Naive thymus-derived CD8-positive, alpha-beta T cell (primary cell): ENCODE data around the gene DDX4. TPM values are rescaled to one million over a fixed set of nuclear protein-coding genes. Genes with fewer than 3 reads are reported as not detected.

Experiments used
- ATAC-seq, 2 donors: fragments of 150-1000 bp; cut with Tn5 transposase in 1 of 2; sonication (Bioruptor Pico), chemical (Tn5 transposase) in 1 of 2; 1 replicate in 1 of 2; 2 replicates in 1 of 2; pipeline ENCODE4 v1.10.0; 2021; ENCODE audit warnings: mild to moderate bottlenecking in 2 of 2, moderate library complexity in 2 of 2
- POLR2A ChIA-PET: fragments of 350-600 bp; sonication (Branson Sonifier 250); formaldehyde crosslinking; loops from one replicate; lab custom pipeline; 2021; ENCODE audit warnings: antibody characterized with exemption; lab: Charles Lee
- DNase-seq, 10 donors: peaks; one replicate each; pipeline versions ENCODE4 v3.0.0 to v3.0.0-alpha.2; 2020 to 2022
- H3K27ac Mint-ChIP-seq, 10 donors: one replicate each; pipeline ENCODE4 v1.8.0; 2020 to 2022; ENCODE audit warnings: mild to moderate bottlenecking in 10 of 10, mixed read lengths in 10 of 10, moderate library complexity in 4 of 10, inconsistent platforms in 1 of 10
- H3K27me3 Mint-ChIP-seq, 5 donors: one replicate each; pipeline ENCODE4 v1.8.0; 2021 to 2022; ENCODE audit warnings: mixed read lengths in 5 of 5
- H3K36me3 Mint-ChIP-seq, 3 donors: one replicate each; pipeline ENCODE4 v1.8.0; 2020 to 2022; ENCODE audit warnings: mixed read lengths in 3 of 3, mild to moderate bottlenecking in 2 of 3, inconsistent platforms in 1 of 3
- H3K4me1 Mint-ChIP-seq, 4 donors: one replicate each; pipeline ENCODE4 v1.8.0; 2021 to 2022; ENCODE audit warnings: mixed read lengths in 4 of 4
- H3K4me3 Mint-ChIP-seq, 10 donors: one replicate each; pipeline ENCODE4 v1.8.0; 2020 to 2022; ENCODE audit warnings: mild to moderate bottlenecking in 10 of 10, mixed read lengths in 10 of 10, moderate library complexity in 6 of 10, inconsistent platforms in 1 of 10
- H3K9me3 Mint-ChIP-seq, 9 donors: one replicate each; pipeline ENCODE4 v1.8.0; 2020 to 2022; ENCODE audit warnings: mixed read lengths in 9 of 9, mild to moderate bottlenecking in 3 of 9, inconsistent platforms in 1 of 9, moderate library complexity in 1 of 9
- polyA plus RNA-seq, 3 donors: library from polyadenylated mRNA; unstranded; fragments of 300-500 nt; fragmentation: Illumina TruSeq; gene quantifications; one replicate each; pipeline ENCODE4 v1.2.3, GENCODE V29; 2021
- total RNA-seq, 8 experiments: library from RNA in 2 of 8; stranded (reverse) in 2 of 8; gene quantifications; one replicate each; pipeline ENCODE4 v1.2.3 and lab custom pipeline; 2021 to 2026

The DDX4 gene
- total and polyA plus RNA-seq, 5 experiments from 2014 or later: not detected

DNA sequence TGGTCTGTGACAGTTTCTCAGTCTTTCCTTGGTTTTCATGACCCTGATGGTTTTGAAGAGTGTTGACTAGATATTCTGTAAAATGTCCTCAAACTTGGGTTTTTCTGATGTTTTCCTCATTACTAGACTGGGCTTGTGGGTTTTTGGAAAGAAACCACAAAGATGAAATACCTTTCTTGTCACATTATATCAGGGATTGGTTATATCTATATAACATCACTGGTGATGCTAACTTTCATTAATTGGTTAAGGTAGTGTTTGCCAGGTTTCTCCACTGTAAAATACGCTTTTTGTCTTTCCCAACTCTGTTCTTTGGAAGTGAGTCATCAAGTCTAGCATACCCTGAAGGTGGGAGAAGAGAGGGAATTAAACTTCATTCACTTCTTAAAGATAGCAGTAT is 110.0 kb downstream of the DDX4 start:
- Mint-ChIP-seq H3K27me3 (peaks cover 0 to 19% (median 8%) of the 10 kb centered on the region in 5 donors), H3K4me3 (no peak overlapping the region), H3K9me3 (peaks cover 0 to 15% (median 5%) of the 10 kb centered on the region in 9 donors), H3K4me1 (no peaks in the 10 kb centered on the region), H3K36me3 (peaks cover 0 to 30% (median 0%) of the 10 kb centered on the region in 3 donors), H3K27ac (no peak overlapping the region)
- ATAC-seq: no peak
- POLR2A ChIA-PET: no interaction called here
- no peak for DNase-seq

GRCh38 chr5:55848783-55849182 is 110.9 kb downstream of the DDX4 start:
- H3K4me3 Mint-ChIP-seq: no peak overlapping the region
- peaks cover 0 to 13% (median 4%) of the 10 kb centered on the region in 9 donors for H3K9me3 Mint-ChIP-seq
- DNase-seq (no peak), ATAC-seq (no peak)
- H3K4me1 Mint-ChIP-seq: no peaks in the 10 kb centered on the region
- no peak overlapping the region for H3K27ac Mint-ChIP-seq
- H3K27me3 Mint-ChIP-seq: peaks cover 0 to 20% (median 8%) of the 10 kb centered on the region in 5 donors
- POLR2A ChIA-PET: no interaction called here
- H3K36me3 Mint-ChIP-seq: peaks cover 0 to 26% (median 0%) of the 10 kb centered on the region in 3 donors

GRCh38 chr5:55850839-55851674 is 113.2 kb downstream of the DDX4 start, which contains the start of gene IL31RA:
IL31RA (plus strand) TSS chr5:55851357; CDS start chr5:55851571, 214 bp downstream.
- Mint-ChIP-seq H3K27ac (no peak within 1 kb of the TSS), H3K4me3 (no peak within 1 kb of the TSS), H3K9me3 (peaks cover 0 to under 1% (median 0%) of the 10 kb centered on the region in 9 donors), H3K4me1 (peaks cover 9 to 12% (median 11%) of the 10 kb centered on the region in 4 donors), H3K36me3 (peaks cover 0 to 6% (median 0%) of the 10 kb centered on the region in 3 donors), H3K27me3 (peaks cover 0 to 20% (median 8%) of the 10 kb centered on the region in 5 donors)
- POLR2A ChIA-PET: no interaction called here
- no peak for DNase-seq
- ATAC-seq: no peak

GRCh38 chr5:55851675-55851979 is 113.8 kb downstream of the DDX4 start:
- no peak overlapping the region for H3K4me3 Mint-ChIP-seq
- POLR2A ChIA-PET: no interaction called here
- ATAC-seq (no peak), DNase-seq (no peak)
- no peaks in the 10 kb centered on the region for H3K9me3 Mint-ChIP-seq
- H3K27me3 Mint-ChIP-seq: peaks cover 0 to 20% (median 8%) of the 10 kb centered on the region in 5 donors
- no peak overlapping the region for H3K27ac Mint-ChIP-seq
- peaks cover 0 to 4% (median 0%) of the 10 kb centered on the region in 3 donors for H3K36me3 Mint-ChIP-seq
- peaks cover 13 to 17% (median 16%) of the 10 kb centered on the region in 4 donors for H3K4me1 Mint-ChIP-seq

DNA sequence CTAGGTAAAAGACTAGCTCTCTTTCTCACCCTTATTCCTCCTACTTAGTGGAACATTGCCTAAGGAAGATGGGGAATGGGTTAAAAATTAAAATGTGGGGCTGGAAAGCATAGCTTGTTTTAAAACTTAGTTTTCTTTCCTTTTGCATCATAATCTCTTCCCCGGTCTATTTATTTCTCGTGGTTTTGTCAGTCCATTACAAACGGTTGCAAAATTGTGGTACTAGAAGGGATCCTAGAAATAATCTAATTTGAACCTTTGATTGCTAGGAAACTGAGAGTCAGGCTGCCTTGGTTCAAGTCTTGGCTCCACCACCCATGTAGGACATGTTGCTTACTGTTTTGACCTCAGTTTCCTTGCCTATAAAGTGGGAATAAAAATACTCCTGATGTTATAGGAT is 114.6 kb downstream of the DDX4 start:
- ATAC-seq (no peak), DNase-seq (no peak)
- Mint-ChIP-seq H3K9me3 (no peaks in the 10 kb centered on the region), H3K27ac (no peak overlapping the region), H3K4me3 (no peak overlapping the region), H3K27me3 (peaks cover 0 to 19% (median 8%) of the 10 kb centered on the region in 5 donors), H3K4me1 (peaks cover 20 to 26% (median 24%) of the 10 kb centered on the region in 4 donors), H3K36me3 (peaks cover 0 to 4% (median 0%) of the 10 kb centered on the region in 3 donors)
- POLR2A ChIA-PET: no interaction called here

DNA sequence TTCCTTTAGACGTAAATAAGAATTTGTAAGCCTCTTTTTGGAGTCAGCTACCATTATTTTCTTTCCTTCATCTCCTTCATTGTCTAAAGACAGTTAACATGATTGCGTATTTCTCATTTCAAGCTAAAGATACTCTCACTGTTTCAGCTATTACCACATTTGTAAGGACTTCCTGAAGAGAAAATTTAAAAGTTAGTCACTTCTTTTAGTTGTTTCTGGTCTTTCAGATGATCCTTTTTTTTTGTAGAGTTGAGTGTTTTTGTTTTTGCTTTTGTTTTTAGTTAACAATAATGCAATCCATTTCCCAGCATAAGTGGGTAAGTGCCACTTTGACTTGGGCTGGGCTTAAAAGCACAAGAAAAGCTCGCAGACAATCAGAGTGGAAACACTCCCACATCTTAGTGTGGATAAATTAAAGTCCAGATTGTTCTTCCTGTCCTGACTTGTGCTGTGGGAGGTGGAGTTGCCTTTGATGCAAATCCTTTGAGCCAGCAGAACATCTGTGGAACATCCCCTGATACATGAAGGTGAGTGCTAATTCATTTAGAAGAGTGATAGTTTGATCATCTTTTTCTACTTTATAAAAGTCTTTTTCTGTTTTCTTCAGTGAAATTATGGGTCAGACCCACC is 115.3 kb downstream of the DDX4 start:
- POLR2A ChIA-PET: no interaction called here
- peaks cover 0 to 16% (median 8%) of the 10 kb centered on the region in 5 donors for H3K27me3 Mint-ChIP-seq
- DNase-seq (no peak), ATAC-seq (no peak)
- no peak overlapping the region for H3K27ac Mint-ChIP-seq
- H3K4me3 Mint-ChIP-seq: no peak overlapping the region
- H3K9me3 Mint-ChIP-seq: no peaks in the 10 kb centered on the region
- no peaks in the 10 kb centered on the region for H3K36me3 Mint-ChIP-seq
- H3K4me1 Mint-ChIP-seq: peaks cover 22 to 30% (median 26%) of the 10 kb centered on the region in 4 donors

- H3K4me1 Mint-ChIP-seq: peaks cover 22 to 30% (median 28%) of the 10 kb centered on the region in 4 donors
- H3K9me3 Mint-ChIP-seq: no peaks in the 10 kb centered on the region
- DNase-seq (no peak), ATAC-seq (no peak)
- H3K27me3 Mint-ChIP-seq: peaks cover 0 to 16% (median 8%) of the 10 kb centered on the region in 5 donors
- H3K27ac Mint-ChIP-seq: no peak overlapping the region
- H3K4me3 Mint-ChIP-seq: no peak overlapping the region
- H3K36me3 Mint-ChIP-seq: no peaks in the 10 kb centered on the region
- POLR2A ChIA-PET: no interaction called here
These were observed 116.0 kb downstream of the DDX4 start for GRCh38 chr5:55853818-55854217.

- Mint-ChIP-seq H3K9me3 (peaks cover 0 to 1% (median 0%) of the 10 kb centered on the region in 9 donors), H3K36me3 (no peaks in the 10 kb centered on the region), H3K4me1 (peaks cover 22 to 30% (median 28%) of the 10 kb centered on the region in 4 donors), H3K27ac (peak overlapping the region in 3 of 10 donors; percentile 5 to 18 (median 14)), H3K27me3 (peaks cover 0 to 12% (median 7%) of the 10 kb centered on the region in 5 donors), H3K4me3 (peak overlapping the region in 8 of 10 donors; percentile 36 to 73 (median 46))
- ATAC-seq (peak; percentile 20 to 73), DNase-seq (peak in 6 of 10 donors; percentile 1 to 42 (median 13))
- POLR2A ChIA-PET: interaction anchor here (0.8 kb wide), 1 partner anchor 186 kb away, joined by 3 read pairs; no protein-coding TSS in a partner anchor
These were observed 117.6 kb downstream of the DDX4 start for GRCh38 chr5:55855509-55855908.

DNA sequence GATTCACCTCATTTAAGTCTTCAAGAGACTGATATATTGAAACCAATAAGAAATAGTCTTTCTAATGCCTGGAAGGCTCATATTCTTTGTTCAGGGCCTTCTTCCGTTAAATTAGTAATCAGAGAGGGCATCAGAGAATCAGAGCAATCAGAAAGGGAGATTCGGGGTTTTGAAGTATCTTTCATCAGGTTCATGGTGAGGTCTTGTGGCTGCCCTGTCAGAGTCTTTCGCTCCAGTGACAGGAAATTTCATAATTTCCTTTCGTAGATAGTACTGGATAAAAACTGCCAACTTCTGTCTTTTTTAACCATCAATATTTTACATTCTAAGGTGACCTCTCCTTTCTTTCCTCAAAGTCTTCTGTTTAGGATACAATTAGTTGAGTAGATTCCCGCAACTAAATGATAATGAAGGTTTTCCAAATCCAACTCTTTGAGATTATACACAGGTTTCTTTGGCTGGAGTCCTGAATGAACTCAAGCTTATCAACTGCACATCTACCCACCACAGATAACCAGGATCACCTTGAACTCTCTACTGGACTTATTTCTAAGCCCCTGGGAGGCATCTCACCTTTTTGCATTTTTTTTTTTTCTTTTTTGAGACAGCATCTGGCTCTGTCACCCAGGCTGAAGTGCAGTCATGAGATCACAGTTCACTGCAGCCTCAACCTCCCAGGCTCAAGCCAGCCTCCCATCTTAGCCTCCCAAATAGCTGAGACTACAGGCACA is 118.8 kb downstream of the DDX4 start:
- ATAC-seq (peak; percentile 37 to 85), DNase-seq (peak in 3 of 10 donors; percentile 6 to 45 (median 40))
- H3K36me3 Mint-ChIP-seq: peaks cover 0 to 3% (median 0%) of the 10 kb centered on the region in 3 donors
- POLR2A ChIA-PET: no interaction called here
- H3K4me3 Mint-ChIP-seq: peak overlapping the region in 8 of 10 donors; percentile 27 to 59 (median 47)
- peaks cover 22 to 30% (median 28%) of the 10 kb centered on the region in 4 donors for H3K4me1 Mint-ChIP-seq
- H3K9me3 Mint-ChIP-seq: peaks cover 0 to 5% (median 0%) of the 10 kb centered on the region in 9 donors
- peaks cover 0 to 7% (median 2%) of the 10 kb centered on the region in 5 donors for H3K27me3 Mint-ChIP-seq
- H3K27ac Mint-ChIP-seq: peak overlapping the region in 6 of 10 donors; percentile 9 to 72 (median 48)

DNA sequence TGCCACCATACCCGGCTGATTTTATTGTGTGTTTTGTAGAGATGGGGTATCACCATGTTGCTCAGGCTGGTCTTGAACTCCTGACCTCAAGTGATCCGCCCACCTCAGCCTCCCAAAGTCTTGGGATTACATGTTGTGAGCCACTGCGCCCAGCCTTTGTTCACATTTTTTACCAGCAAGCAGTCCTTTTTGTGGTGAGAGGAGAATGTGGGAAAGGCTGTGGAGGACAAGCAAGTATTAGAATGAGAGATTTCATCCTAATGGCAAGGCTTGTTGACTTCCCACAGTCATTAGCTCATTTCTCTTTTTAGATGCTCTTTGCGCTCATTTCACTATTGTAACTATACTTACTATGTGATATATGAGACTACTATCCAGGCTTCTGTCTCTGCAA is 119.4 kb downstream of the DDX4 start:
- Mint-ChIP-seq H3K4me3 (peak overlapping the region in 4 of 10 donors; percentile 34 to 59 (median 48)), H3K9me3 (peaks cover 0 to 5% (median 0%) of the 10 kb centered on the region in 9 donors), H3K36me3 (peaks cover 0 to 4% (median 0%) of the 10 kb centered on the region in 3 donors), H3K27ac (peak overlapping the region in 2 of 10 donors; percentile 9 to 31), H3K4me1 (peaks cover 22 to 30% (median 28%) of the 10 kb centered on the region in 4 donors), H3K27me3 (peaks cover 0 to 5% (median 0%) of the 10 kb centered on the region in 5 donors)
- ATAC-seq: no peak
- POLR2A ChIA-PET: no interaction called here
- no peak for DNase-seq

DNA sequence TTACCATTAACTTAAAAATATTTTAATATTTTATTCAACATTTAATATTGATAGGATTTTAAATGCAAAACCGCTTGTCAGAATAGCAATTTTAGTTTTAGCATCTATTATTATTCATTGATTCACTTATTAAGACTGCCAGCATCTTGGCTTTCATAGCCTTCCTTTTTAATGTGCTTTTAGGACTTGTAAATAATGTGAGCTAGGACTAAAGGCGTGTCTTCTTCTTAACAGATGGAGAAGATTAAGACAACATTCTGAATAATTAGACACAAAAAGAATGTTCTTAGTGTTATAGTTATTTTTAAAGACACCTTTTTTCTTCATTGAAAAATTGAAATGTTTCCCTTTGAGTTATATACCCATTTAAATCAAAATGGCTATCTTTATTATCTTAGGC is 120.2 kb downstream of the DDX4 start:
- POLR2A ChIA-PET: no interaction called here
- H3K4me3 Mint-ChIP-seq: no peak overlapping the region
- H3K4me1 Mint-ChIP-seq: peaks cover 22 to 30% (median 28%) of the 10 kb centered on the region in 4 donors
- peaks cover 0 to 2% (median 0%) of the 10 kb centered on the region in 5 donors for H3K27me3 Mint-ChIP-seq
- DNase-seq: no peak
- H3K27ac Mint-ChIP-seq: no peak overlapping the region
- peaks cover 0 to 4% (median 0%) of the 10 kb centered on the region in 3 donors for H3K36me3 Mint-ChIP-seq
- peaks cover 0 to 5% (median 0%) of the 10 kb centered on the region in 9 donors for H3K9me3 Mint-ChIP-seq
- no peak for ATAC-seq

- POLR2A ChIA-PET: no interaction called here
- Mint-ChIP-seq H3K27ac (no peak overlapping the region), H3K27me3 (no peaks in the 10 kb centered on the region), H3K9me3 (peaks cover 0 to 5% (median 0%) of the 10 kb centered on the region in 9 donors), H3K4me1 (peaks cover 21 to 27% (median 26%) of the 10 kb centered on the region in 4 donors), H3K36me3 (peaks cover 0 to 4% (median 0%) of the 10 kb centered on the region in 3 donors), H3K4me3 (no peak overlapping the region)
- ATAC-seq: no peak
- no peak for DNase-seq
These were observed 122.4 kb downstream of the DDX4 start for GRCh38 chr5:55860288-55860687.
